Peyer's patch (tissue), 4 donors: ENCODE data around the gene ZNF236.

Experiments
- CTCF ChIP-seq, 6 experiments: fragments of 450-650 bp in 4 of 6; fragments of 200-600 bp in 2 of 6; sonication (generic) in 1 of 6; IDR thresholded peaks; one replicate each; pipeline ENCODE4 v1.5.1; 2017 to 2019; ENCODE audit warnings: antibody characterized with exemption in 6 of 6, mild to moderate bottlenecking in 3 of 6, moderate library complexity in 1 of 6
- POLR2A ChIP-seq, 2 donors: fragments of 450-650 bp; IDR thresholded peaks; one replicate each; pipeline ENCODE4 v1.5.1; 2017; ENCODE audit warnings: antibody characterized with exemption in 2 of 2, mild to moderate bottlenecking in 2 of 2, moderate library complexity in 2 of 2

DNA sequence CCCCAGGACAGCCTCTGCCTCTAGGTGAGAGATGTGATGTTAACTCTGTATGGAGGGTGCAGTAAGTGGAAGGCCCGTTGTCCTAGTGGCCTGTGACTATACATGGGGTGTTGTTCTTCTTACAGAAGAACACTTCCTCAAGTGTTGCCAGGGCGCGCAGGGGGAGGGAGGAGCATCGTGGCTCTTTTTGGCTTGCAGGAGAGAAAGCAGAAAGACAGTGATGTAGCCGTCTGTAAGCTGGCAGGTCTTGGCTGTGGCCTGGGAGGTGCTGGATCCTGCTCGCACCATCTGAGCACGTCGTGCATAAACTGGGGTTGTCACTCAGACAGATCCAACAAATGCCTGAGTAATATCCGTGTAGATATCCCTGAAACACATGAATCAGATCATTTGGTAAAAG is 44.3 kb downstream of the ZNF236 start:
- TF ChIP-seq CTCF (IDR thresholded peaks at IDR 0.05) (no peak), POLR2A (IDR thresholded peaks at IDR 0.05) (no peak)
